Fibroblast of lung (primary cell): ENCODE data around the gene MAPK8. TPM values are rescaled to one million over a fixed set of nuclear protein-coding genes. Genes with fewer than 3 reads are reported as not detected.

Experiments used
- DNase-seq, 2 donors: peaks; one replicate each; pipeline versions ENCODE4 v3.0.0 to v3.0.0-alpha.2; 2010; ENCODE audit warnings: low read depth in 2 of 2
- H2AFZ ChIP-seq: 2 replicates; pipeline ENCODE4 v1.5.1; 2012; ENCODE audit warnings: low read length, control low read depth, inconsistent platforms
- H3K27ac ChIP-seq: 2 replicates; pipeline ENCODE4 v1.5.1; 2011; ENCODE audit warnings: low read length, control low read depth; ENCODE audit not compliant: insufficient read depth
- H3K27me3 ChIP-seq: 2 replicates; pipeline ENCODE4 v1.5.1; 2011; ENCODE audit warnings: mild to moderate bottlenecking, low read length; ENCODE audit not compliant: control insufficient read depth, insufficient read depth
- H3K36me3 ChIP-seq: 2 replicates; pipeline ENCODE4 v1.5.1; 2011; ENCODE audit warnings: low read length; ENCODE audit not compliant: control insufficient read depth, insufficient read depth
- H3K4me1 ChIP-seq: 2 replicates; pipeline ENCODE4 v1.5.1; 2011; ENCODE audit warnings: low read length; ENCODE audit not compliant: control insufficient read depth, insufficient read depth; ENCODE audit errors: extremely low read depth
- H3K4me2 ChIP-seq: 2 replicates; pipeline ENCODE4 v1.5.1; 2011; ENCODE audit warnings: low read length, control low read depth; ENCODE audit not compliant: insufficient read depth; ENCODE audit errors: extremely low read depth
- H3K4me3 ChIP-seq, 4 experiments: fragments of 200-600 bp in 1 of 4; sonication (generic) in 1 of 4; replicated peaks in 1 of 4; 2 replicates each; pipeline ENCODE4 v1.5.1; 2011 to 2016; ENCODE audit warnings: low read length in 4 of 4, low read depth in 3 of 4, mild to moderate bottlenecking in 3 of 4, control low read depth in 2 of 4, inconsistent platforms in 1 of 4, mixed read lengths in 1 of 4; ENCODE audit not compliant: insufficient read depth in 1 of 4; ENCODE audit errors: control extremely low read depth in 1 of 4
- H3K79me2 ChIP-seq: 2 replicates; pipeline ENCODE4 v1.5.1; 2012; ENCODE audit warnings: mild to moderate bottlenecking, low read length, inconsistent platforms; ENCODE audit not compliant: control insufficient read depth, insufficient read depth
- H3K9ac ChIP-seq: 2 replicates; pipeline ENCODE4 v1.5.1; 2011; ENCODE audit warnings: mild to moderate bottlenecking, low read length, control low read depth; ENCODE audit not compliant: insufficient read depth
- H3K9me3 ChIP-seq: 2 replicates; pipeline ENCODE4 v1.5.1; 2012; ENCODE audit warnings: low read depth, low read length; ENCODE audit not compliant: control insufficient read depth, insufficient read depth
- H4K20me1 ChIP-seq: 2 replicates; pipeline ENCODE4 v1.5.1; 2011; ENCODE audit warnings: low read length; ENCODE audit not compliant: control insufficient read depth, insufficient read depth; ENCODE audit errors: extremely low read depth
- EZH2 ChIP-seq: IDR thresholded peaks from 2 replicates; pipeline ENCODE4 v1.5.1; 2012; ENCODE audit warnings: low read length, control low read depth, mild to moderate bottlenecking; ENCODE audit errors: missing control alignments
- polyA plus RNA-seq, 2 donors: library from polyadenylated mRNA; depleted of rRNA in 1 of 2; stranded (reverse) in 1 of 2; unstranded in 1 of 2; fragments of >200 nt; gene quantifications; 2 replicates each; pipeline ENCODE4 v1.2.1, GENCODE V29; 2011 to 2012; ENCODE audit warnings: missing spikeins in 1 of 2
- total RNA-seq: library from RNA; depleted of rRNA; stranded (reverse); fragments of >200 nt; gene quantifications from 2 replicates; pipeline ENCODE4 v1.2.1, GENCODE V29; 2014
- TF ChIP-seq, protein P1 (sequence below), 2 donors: IDR thresholded peaks in 1 of 2; conservative IDR thresholded peaks in 1 of 2; 1 replicate in 1 of 2; 2 replicates in 1 of 2; pipeline ENCODE4 v1.5.1; 2011 to 2012; ENCODE audit warnings: low read length in 2 of 2, control low read depth in 1 of 2, inconsistent platforms in 1 of 2, low read depth in 1 of 2, mild to moderate bottlenecking in 1 of 2

MAPK8 gene
- total and polyA plus RNA-seq, 2 donors (not counting 1 experiment from before 2014, with no cell fraction given) = 29.4 to 53.7 TPM

- Histone ChIP-seq H2AFZ (no peak overlapping the region), H3K27ac (no peak overlapping the region), H3K4me2 (no peak overlapping the region), H3K9ac (no peak overlapping the region), H3K9me3 (no peaks in the 10 kb centered on the region), H3K36me3 (no peaks in the 10 kb centered on the region), H3K27me3 (no peaks in the 10 kb centered on the region), H3K4me3 (no peak overlapping the region), H3K79me2 (no peaks in the 10 kb centered on the region), H3K4me1 (no peaks in the 10 kb centered on the region), H4K20me1 (no peaks in the 10 kb centered on the region)
- TF ChIP-seq EZH2 = no peak
- TF ChIP-seq, protein P1, sequence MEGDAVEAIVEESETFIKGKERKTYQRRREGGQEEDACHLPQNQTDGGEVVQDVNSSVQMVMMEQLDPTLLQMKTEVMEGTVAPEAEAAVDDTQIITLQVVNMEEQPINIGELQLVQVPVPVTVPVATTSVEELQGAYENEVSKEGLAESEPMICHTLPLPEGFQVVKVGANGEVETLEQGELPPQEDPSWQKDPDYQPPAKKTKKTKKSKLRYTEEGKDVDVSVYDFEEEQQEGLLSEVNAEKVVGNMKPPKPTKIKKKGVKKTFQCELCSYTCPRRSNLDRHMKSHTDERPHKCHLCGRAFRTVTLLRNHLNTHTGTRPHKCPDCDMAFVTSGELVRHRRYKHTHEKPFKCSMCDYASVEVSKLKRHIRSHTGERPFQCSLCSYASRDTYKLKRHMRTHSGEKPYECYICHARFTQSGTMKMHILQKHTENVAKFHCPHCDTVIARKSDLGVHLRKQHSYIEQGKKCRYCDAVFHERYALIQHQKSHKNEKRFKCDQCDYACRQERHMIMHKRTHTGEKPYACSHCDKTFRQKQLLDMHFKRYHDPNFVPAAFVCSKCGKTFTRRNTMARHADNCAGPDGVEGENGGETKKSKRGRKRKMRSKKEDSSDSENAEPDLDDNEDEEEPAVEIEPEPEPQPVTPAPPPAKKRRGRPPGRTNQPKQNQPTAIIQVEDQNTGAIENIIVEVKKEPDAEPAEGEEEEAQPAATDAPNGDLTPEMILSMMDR (conservative IDR thresholded peaks at IDR 0.05 in 1 of 2, IDR thresholded peaks at IDR 0.05 in 1 of 2; ENCODE audit: low read depth in 1 of 2, low read length in 2 of 2) = no peak
- no peak for DNase-seq
Observed at GRCh38 chr10:48430402-48430993, 124.0 kb downstream of the MAPK8 start.

DNA sequence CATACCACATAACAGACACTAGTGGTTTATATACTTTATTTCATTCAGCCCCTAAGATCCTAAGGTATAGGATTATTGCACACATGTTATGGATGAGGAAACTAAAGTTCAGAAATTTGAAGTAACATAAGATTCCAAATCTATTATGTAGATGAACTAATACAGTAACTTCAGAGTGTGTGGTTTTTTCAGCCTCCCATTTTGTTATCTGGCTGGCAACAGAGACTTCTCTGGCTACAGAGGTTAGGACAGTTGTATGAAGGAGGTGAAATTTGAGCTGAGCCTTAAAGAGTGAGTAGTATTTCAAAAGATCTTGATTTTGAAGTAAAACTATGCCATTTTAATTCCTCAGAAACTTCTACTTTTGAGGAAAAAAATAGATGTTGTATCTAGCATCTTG, 125.4 kb downstream of the MAPK8 start:
- no peak overlapping the region for H3K27ac ChIP-seq
- H3K9me3 ChIP-seq = no peaks in the 10 kb centered on the region
- no peak overlapping the region for H2AFZ ChIP-seq
- peak in 1 of 2 donors; percentile 23 for DNase-seq
- no peaks in the 10 kb centered on the region for H4K20me1 ChIP-seq
- no peaks in the 10 kb centered on the region for H3K4me1 ChIP-seq
- no peaks in the 10 kb centered on the region for H3K27me3 ChIP-seq
- H3K79me2 ChIP-seq = no peaks in the 10 kb centered on the region
- no peaks in the 10 kb centered on the region for H3K36me3 ChIP-seq
- TF ChIP-seq, protein P1 (conservative IDR thresholded peaks at IDR 0.05 in 1 of 2, IDR thresholded peaks at IDR 0.05 in 1 of 2; ENCODE audit: low read depth in 1 of 2, low read length in 2 of 2) = no peak
- no peak overlapping the region for H3K9ac ChIP-seq
- no peak overlapping the region for H3K4me2 ChIP-seq
- no peak overlapping the region for H3K4me3 ChIP-seq

- H3K27ac ChIP-seq = no peak overlapping the region
- no peaks in the 10 kb centered on the region for H3K79me2 ChIP-seq
- H4K20me1 ChIP-seq = no peaks in the 10 kb centered on the region
- no peak overlapping the region for H3K4me2 ChIP-seq
- H3K36me3 ChIP-seq = peaks cover 4% of the 10 kb centered on the region
- H3K9ac ChIP-seq = no peak overlapping the region
- peaks cover 13% of the 10 kb centered on the region for H3K4me1 ChIP-seq
- DNase-seq = no peak
- H3K27me3 ChIP-seq = no peaks in the 10 kb centered on the region
- H3K4me3 ChIP-seq = no peak overlapping the region
- TF ChIP-seq EZH2 = no peak
- TF ChIP-seq, protein P1 (conservative IDR thresholded peaks at IDR 0.05 in 1 of 2, IDR thresholded peaks at IDR 0.05 in 1 of 2; ENCODE audit: low read depth in 1 of 2, low read length in 2 of 2) = no peak
- no peaks in the 10 kb centered on the region for H3K9me3 ChIP-seq
- no peak overlapping the region for H2AFZ ChIP-seq
Observed at GRCh38 chr10:48437546-48437945, 131.1 kb downstream of the MAPK8 start.
